Amygdala (tissue), 56 donors: ENCODE measurements around the gene ANO5.
A peak's percentile ranks its signal among the peaks of the same experiment; 100 is the strongest.
"Not testable (repeated sequence)": the region's sequence is repeated elsewhere in the genome, so short reads cannot be mapped to it uniquely, and the experiment has no call there.

ENCODE experiments used
- DNase-seq, 56 donors: peaks; one replicate each; lab custom pipeline; 2025; lab: John Stamatoyannopoulos, UW

The ANO5 gene

DNA sequence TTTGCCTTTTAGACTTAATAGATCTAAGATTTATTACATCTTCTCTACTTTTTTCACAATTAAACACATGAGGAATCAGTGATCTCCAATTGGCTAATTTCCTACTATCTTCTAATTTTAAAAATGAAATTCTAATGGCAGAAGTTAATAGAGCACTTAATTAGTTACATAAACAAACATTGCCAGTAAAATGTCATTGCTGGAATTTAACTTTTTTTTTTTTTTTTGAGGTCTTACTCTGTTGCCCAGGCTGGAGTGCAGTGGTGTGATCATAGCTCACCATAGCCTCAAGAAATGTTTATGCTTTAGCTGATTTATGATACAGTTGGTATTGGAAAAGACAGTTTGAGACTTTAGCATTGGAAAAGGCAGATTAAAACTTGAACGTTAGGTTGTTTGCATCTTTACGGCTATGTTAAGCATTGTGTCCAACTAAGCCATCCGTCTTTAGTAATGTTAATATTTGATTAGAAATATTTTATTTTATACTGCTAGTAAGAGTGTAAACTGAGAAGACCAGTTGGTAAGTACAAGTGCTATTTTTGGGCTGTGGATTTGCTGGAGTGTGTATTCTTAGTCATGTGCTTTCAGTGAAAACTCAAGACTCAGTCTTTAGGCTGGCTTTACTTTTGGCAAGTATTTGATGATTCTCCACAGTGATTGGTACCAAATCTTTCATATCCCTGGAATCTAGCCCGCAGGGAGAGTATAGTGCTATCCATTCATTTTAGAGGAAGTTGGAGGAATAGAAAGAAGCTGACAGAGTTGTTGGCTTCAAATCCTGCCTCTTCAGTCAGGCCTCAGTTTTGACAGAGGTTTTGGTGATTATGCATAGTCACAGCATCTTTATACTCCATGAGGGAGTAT, 4.5 kb downstream of the ANO5 start:
- DNase-seq: no peak

DNA sequence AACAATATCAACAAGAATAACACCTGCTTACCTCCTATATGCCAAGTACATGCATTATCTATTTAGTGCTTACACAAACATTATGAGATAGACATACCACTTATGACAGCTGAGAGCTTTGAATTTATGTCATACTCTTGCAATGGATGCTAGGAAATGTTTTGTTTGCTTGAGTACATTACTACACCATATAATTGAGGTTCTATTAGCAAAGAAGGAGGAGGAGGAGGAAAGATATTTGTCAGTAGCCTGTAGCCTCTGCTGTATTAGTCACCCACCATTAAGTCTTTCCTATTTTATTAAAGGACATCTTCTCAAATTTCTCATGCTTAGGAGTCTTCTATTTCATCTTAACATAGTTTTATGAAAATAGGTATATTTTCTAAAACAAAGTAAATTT, 6.4 kb downstream of the ANO5 start:
- no peak for DNase-seq

DNA sequence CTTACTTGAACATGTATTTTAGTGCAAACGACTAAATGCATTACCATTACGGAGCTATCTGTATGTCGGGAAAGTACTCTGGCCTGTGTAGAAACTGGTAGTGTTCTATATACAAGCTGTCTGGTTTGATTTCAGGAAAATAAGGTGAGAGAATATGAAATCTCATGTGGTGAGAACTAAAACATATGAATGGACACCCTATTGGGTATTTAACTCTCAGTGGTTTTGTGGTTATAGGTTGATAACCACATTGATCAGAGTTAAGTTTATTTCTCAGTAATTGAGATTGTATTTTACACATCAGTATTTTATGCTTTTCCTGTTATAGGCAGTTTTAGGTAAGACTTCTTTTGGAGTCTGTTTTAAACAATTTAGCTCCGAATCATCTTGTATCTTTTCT, 10.4 kb downstream of the ANO5 start:
- DNase-seq: no peak

DNA sequence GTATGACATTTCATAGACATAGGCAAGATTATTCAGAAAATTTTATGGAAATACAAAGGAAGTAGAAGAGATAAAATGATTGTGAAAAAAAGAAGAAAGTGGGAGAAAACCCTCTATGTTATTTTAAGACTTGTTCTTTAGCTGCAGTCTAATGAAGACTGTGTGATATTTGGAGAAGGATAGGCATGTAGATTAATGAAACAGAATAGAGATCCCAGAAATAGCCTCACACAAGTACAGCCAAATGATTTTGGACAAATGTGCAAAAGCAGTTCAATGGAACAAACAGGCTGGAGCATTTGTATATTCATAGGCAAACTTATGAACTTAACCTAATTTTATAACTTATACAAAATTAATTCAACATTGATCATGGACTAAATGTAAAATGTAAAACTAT, 14.3 kb downstream of the ANO5 start:
- DNase-seq: no peak

- DNase-seq: no peak
Measured at GRCh38 chr11:22208151-22208858, 15.4 kb downstream of the ANO5 start.

GRCh38 chr11:22216940-22217339, 24.1 kb downstream of the ANO5 start:
- DNase-seq: no peak

DNA sequence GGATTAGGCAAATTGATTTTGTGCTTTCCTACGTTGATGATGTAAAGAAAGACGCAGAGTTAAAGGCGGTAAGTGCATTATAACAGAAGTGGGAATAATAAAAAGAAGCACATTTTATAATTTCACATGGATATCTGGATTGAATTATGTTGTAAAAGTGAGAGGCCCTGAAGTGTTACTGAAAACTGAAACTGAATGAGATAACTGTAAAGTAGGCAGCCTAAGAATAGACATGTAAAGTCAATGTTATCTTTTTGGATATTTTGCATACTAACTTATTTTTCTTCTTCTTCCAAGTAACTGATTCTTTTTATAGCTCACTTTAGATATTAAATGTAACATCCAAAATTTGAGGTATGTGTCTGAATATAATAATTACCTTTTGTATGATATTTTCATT, 28.3 kb downstream of the ANO5 start:
- DNase-seq: no peak

DNA sequence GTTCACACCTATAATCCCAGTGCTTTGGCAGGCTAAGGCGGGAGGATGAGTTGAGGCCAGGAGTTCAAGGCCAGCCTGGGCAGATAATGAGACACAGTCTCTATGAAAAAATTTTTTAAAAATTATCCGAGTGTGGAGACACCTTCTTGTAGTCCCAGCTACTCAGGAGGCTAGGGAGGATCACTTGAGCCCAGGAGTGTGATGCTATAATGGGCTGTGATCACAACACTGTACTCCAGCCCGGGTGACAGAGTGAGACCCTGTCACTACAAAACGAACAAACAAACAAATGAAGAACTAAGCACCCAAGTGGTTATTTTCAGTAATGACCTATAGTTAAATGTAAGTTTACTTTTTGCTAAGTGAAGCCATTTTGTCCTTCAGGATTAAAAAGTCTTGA, 32.3 kb downstream of the ANO5 start:
- no peak for DNase-seq

- no peak for DNase-seq
Measured at GRCh38 chr11:22234743-22235142, 41.9 kb downstream of the ANO5 start.

GRCh38 chr11:22244986-22245592, 52.2 kb downstream of the ANO5 start:
- DNase-seq: peak in 11 of 56 donors; percentile 0 to 16 (median 2)

GRCh38 chr11:22246992-22247391, 54.1 kb downstream of the ANO5 start:
- DNase-seq: no peak

DNA sequence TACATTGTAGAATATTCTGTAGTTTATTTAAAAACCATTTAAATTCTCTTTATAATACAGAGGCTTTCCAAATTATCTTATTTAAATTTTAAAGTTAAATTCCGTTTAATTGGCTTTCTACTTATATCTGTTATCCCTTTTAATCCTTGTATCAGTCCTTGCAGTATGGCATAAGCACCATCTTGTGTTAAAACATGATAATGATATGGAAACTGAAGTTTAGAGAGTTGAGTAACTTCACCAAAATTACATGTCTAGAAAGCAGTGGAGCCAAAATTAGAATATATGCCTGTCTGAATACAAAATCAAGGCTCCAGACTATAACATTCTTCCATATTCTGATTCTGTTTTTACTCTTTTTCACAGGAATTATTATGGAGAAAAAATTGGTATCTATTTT, 57.0 kb downstream of the ANO5 start:
- no peak for DNase-seq

DNA sequence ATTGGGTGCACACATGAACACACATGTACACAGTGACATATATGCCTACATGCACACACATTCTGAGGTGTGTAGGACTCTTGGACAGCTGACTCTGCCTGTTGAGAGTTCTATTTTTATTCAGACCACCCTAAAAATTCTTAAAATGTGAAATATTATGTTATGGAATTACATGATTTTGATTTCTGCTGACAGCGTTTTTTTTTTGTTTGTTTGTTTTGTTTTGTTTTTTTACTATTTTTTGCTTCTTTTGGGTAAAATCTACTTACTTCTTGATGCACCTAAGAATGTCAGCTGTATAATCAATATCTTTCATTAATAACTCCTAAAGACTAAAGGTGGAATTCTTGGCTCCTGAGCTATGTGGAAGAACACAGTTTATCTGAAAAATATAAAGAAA, 64.0 kb downstream of the ANO5 start:
- DNase-seq: no peak

GRCh38 chr11:22263613-22264012, 70.7 kb downstream of the ANO5 start:
- no peak for DNase-seq

GRCh38 chr11:22268983-22269624, 76.2 kb downstream of the ANO5 start:
- not testable (repeated sequence) for DNase-seq

DNA sequence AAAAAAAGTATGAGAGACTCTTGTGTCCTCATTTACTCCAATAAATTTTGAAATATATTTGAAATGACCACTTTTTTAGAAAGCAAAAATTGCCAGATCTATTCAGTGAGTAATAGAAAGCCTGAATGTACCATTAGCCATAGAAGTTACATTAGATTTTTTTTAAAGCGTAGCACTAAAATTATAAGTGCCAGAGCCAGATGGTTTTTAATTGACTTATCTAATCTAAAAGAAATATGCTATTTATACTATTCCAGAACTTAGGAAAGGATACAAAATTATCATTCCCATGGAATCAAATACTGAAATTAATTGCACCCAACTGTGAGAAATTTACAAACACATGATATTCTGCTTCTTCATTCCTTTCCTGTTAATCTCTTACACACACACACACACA, 80.9 kb downstream of the ANO5 start:
- no peak for DNase-seq

GRCh38 chr11:22275600-22275999, 82.7 kb downstream of the ANO5 start:
- DNase-seq: no peak

DNA sequence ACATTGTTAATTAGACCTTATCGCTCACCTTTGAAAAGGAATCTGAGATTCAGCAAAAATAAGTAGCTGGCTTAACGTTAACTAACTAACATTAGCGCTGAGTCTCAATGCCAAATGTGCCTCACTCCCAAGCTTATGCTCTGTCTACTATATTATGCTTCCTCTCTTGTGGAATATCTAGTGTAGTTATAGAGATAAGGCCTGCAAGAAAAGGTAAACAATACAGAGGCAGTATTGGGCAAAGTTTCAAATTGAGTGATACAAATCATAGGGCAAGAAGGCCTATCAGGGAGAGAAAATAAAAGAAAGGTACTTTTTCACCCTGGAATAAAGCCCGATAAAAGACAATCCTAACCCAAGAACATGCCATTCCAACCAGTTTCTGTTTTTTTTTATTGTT, 83.7 kb downstream of the ANO5 start:
- DNase-seq: no peak

DNA sequence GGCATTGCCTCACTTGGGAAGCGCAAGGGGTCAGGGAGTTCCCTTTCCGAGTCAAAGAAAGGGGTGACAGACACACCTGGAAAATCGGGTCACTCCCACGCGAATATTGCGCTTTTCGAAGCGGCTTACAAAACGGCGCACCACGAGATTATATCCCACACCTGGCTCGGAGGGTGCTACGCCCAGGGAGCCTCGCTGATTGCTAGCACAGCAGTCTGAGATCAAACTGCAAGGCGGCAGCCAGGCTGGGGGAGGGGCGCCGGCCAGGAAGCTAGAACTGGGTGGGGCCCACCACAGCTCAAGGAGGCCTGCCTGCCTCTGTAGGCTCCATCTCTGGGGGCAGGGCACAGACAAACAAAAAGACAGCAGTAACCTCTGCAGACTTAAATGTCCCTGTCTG, 92.1 kb downstream of the ANO5 start:
- not testable (repeated sequence) for DNase-seq

- DNase-seq: no peak
Measured at GRCh38 chr11:22302368-22302767, 109.5 kb downstream of the ANO5 start.

- DNase-seq: peak in 1 of 56 donors; percentile 2
Measured at GRCh38 chr11:22304337-22304961, 111.6 kb downstream of the ANO5 start.
